GM23338 (cell line): ENCODE measurements around the gene ARID4B.

ENCODE experiments used
- CTCF ChIP-seq, 2 experiments: fragments of 200-600 bp in 1 of 2; sonication (generic) in 1 of 2; conservative IDR thresholded peaks; 2 replicates each; pipeline versions ENCODE4 v1.5.1 to v1.6.1; 2016 to 2017; ENCODE audit warnings: antibody characterized with exemption in 2 of 2, low read depth in 2 of 2, mild to moderate bottlenecking in 2 of 2, moderate library complexity in 1 of 2
- EZH2phosphoT487 ChIP-seq: fragments of 200-600 bp; sonication (generic); IDR thresholded peaks from one replicate; pipeline ENCODE4 v1.8.1; 2018; ENCODE audit warnings: antibody characterized with exemption; ENCODE audit not compliant: unreplicated experiment

GRCh38 chr1:235315173-235315572, 12.8 kb downstream of the ARID4B start:
- TF ChIP-seq EZH2phosphoT487 (no peak), CTCF (conservative IDR thresholded peaks at IDR 0.05; ENCODE audit: low read depth in 2 of 2) (no peak)
